Measurements from ENCODE around the gene AMER3. TPM values are rescaled to one million over a fixed set of nuclear protein-coding genes. Genes with fewer than 3 reads are reported as not detected.

Gene AMER3
- total and polyA plus RNA-seq, 2 donors (not counting 1 experiment from before 2014, with no cell fraction given) = not detected

DNA sequence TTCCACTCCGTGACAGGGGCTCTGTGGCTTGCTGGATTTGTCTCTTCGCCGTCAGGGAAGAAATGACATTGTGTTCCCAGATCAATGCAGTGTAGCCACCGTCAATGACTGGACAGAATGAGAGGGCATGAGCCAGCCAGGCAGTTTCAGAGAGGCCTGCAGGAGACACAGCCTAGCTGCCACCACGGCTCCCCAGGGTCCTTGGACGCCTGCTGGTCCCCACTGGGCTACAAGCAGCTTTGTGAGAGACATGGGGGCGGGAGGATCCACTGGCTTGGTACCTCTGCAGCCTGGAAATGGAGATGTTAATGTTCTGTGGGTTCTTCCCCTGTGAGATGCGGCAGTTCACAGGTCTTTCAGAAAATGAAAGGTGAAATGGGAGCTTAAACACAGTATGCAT, 12.1 kb upstream of the AMER3 start:
- H4K20me1 ChIP-seq (ENCODE audit: control insufficient read depth, extremely low read depth, insufficient read depth, low read length) = no peaks in the 10 kb centered on the region
- H2AFZ ChIP-seq (ENCODE audit: low read length) = no peak overlapping the region
- DNase-seq (ENCODE audit: low read depth in 2 of 2) = no peak
- no peaks in the 10 kb centered on the region for H3K9me3 ChIP-seq (ENCODE audit: control insufficient read depth, insufficient read depth, low read depth, low read length)
- H3K27me3 ChIP-seq (ENCODE audit: control insufficient read depth, insufficient read depth, low read length) = no peaks in the 10 kb centered on the region
- H3K36me3 ChIP-seq (ENCODE audit: control insufficient read depth, insufficient read depth, low read length) = no peaks in the 10 kb centered on the region
- no peak overlapping the region for H3K27ac ChIP-seq (ENCODE audit: insufficient read depth, low read length)
- H3K79me2 ChIP-seq (ENCODE audit: control insufficient read depth, insufficient read depth, low read length) = no peaks in the 10 kb centered on the region
- H3K4me1 ChIP-seq (ENCODE audit: control insufficient read depth, extremely low read depth, insufficient read depth, low read length) = no peaks in the 10 kb centered on the region
- H3K9ac ChIP-seq (ENCODE audit: insufficient read depth, low read length) = no peak overlapping the region
- no peak for TF ChIP-seq EZH2 (IDR thresholded peaks at IDR 0.05; ENCODE audit: low read length, missing control alignments)
- TF ChIP-seq, protein P1, sequence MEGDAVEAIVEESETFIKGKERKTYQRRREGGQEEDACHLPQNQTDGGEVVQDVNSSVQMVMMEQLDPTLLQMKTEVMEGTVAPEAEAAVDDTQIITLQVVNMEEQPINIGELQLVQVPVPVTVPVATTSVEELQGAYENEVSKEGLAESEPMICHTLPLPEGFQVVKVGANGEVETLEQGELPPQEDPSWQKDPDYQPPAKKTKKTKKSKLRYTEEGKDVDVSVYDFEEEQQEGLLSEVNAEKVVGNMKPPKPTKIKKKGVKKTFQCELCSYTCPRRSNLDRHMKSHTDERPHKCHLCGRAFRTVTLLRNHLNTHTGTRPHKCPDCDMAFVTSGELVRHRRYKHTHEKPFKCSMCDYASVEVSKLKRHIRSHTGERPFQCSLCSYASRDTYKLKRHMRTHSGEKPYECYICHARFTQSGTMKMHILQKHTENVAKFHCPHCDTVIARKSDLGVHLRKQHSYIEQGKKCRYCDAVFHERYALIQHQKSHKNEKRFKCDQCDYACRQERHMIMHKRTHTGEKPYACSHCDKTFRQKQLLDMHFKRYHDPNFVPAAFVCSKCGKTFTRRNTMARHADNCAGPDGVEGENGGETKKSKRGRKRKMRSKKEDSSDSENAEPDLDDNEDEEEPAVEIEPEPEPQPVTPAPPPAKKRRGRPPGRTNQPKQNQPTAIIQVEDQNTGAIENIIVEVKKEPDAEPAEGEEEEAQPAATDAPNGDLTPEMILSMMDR (conservative IDR thresholded peaks at IDR 0.05 in 1 of 2, IDR thresholded peaks at IDR 0.05 in 1 of 2; ENCODE audit: low read depth in 1 of 2, low read length in 2 of 2) = no peak
- H3K4me2 ChIP-seq (ENCODE audit: extremely low read depth, insufficient read depth, low read length) = no peak overlapping the region
- no peak overlapping the region for H3K4me3 ChIP-seq (replicated peaks in 1 of 4; ENCODE audit: control extremely low read depth in 1 of 4, insufficient read depth in 1 of 4, low read depth in 3 of 4, low read length in 4 of 4)

DNA sequence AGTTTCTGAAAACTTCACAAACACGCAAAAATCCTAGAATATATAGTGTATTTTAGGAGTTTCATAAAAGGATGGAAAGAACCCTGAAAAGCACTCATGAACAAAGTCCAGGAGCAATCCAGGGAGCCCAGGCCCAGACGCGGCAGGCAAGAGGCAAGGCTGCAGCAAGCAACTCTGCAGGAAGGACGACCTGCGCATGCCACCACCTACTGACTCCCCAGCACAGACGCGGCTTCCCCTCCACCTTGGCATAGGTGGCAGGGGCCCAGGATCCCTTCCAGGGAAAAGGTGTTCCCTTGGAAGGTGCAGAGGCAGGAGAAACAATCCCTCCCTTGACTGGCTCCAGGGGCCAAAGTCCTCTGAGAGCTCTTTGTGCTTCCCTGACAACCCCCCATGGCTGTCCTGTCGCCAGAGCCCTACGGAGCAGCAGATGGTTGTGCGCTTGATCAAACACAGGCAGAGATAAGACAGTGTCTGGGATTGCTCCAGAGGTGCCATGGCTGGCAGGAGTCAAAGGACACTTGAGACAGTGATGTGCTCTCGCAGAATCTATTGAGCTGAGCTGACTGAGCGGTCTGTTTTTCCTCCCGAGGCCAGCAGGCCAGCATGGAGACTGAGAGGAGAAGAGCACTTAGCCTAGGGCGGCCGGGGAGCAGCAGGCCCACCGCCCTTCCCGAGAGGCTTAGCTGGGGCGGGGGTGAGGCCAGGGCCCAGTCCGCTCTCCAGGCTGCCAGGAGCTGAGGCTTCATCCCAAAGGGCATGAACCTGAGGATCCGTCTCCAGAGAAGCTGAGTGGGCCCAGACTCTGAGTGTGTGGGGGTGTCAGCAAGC, 10.8 kb upstream of the AMER3 start:
- Histone ChIP-seq H3K4me2 (ENCODE audit: extremely low read depth, insufficient read depth, low read length) (no peak overlapping the region), H3K9me3 (ENCODE audit: control insufficient read depth, insufficient read depth, low read depth, low read length) (no peaks in the 10 kb centered on the region), H3K4me1 (ENCODE audit: control insufficient read depth, extremely low read depth, insufficient read depth, low read length) (no peaks in the 10 kb centered on the region), H3K9ac (ENCODE audit: insufficient read depth, low read length) (no peak overlapping the region), H3K27ac (ENCODE audit: insufficient read depth, low read length) (no peak overlapping the region), H3K79me2 (ENCODE audit: control insufficient read depth, insufficient read depth, low read length) (no peaks in the 10 kb centered on the region), H3K4me3 (replicated peaks in 1 of 4; ENCODE audit: control extremely low read depth in 1 of 4, insufficient read depth in 1 of 4, low read depth in 3 of 4, low read length in 4 of 4) (no peak overlapping the region), H3K27me3 (ENCODE audit: control insufficient read depth, insufficient read depth, low read length) (no peaks in the 10 kb centered on the region), H2AFZ (ENCODE audit: low read length) (no peak overlapping the region), H4K20me1 (ENCODE audit: control insufficient read depth, extremely low read depth, insufficient read depth, low read length) (no peaks in the 10 kb centered on the region), H3K36me3 (ENCODE audit: control insufficient read depth, insufficient read depth, low read length) (no peaks in the 10 kb centered on the region)
- TF ChIP-seq, protein P1 (conservative IDR thresholded peaks at IDR 0.05 in 1 of 2, IDR thresholded peaks at IDR 0.05 in 1 of 2; ENCODE audit: low read depth in 1 of 2, low read length in 2 of 2) = no peak
- no peak for TF ChIP-seq EZH2 (IDR thresholded peaks at IDR 0.05; ENCODE audit: low read length, missing control alignments)
- no peak for DNase-seq (ENCODE audit: low read depth in 2 of 2)

DNA sequence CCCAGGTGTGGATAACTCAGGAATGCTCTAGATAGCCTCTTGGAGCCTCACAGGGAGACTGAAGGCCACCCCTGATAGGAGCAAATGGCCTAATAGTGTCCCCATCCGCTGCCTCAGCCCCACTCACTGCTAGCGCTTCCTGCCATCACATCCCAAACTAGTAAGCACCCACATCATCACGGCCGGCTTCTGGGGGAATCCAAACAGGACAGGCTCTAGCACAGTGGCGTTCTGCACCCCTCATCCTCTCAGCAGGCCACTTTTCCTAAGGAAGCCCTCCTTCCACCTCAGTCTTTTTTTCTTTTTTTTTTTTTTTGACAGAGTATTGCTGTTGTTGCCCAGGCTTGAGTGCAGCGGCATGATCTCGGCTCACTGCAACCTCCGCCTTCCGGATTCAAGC, 6.3 kb upstream of the AMER3 start:
- H3K79me2 ChIP-seq (ENCODE audit: control insufficient read depth, insufficient read depth, low read length) = no peaks in the 10 kb centered on the region
- no peak overlapping the region for H3K4me3 ChIP-seq (replicated peaks in 1 of 4; ENCODE audit: control extremely low read depth in 1 of 4, insufficient read depth in 1 of 4, low read depth in 3 of 4, low read length in 4 of 4)
- H3K4me2 ChIP-seq (ENCODE audit: extremely low read depth, insufficient read depth, low read length) = no peak overlapping the region
- H2AFZ ChIP-seq (ENCODE audit: low read length) = no peak overlapping the region
- no peak overlapping the region for H3K9ac ChIP-seq (ENCODE audit: insufficient read depth, low read length)
- no peaks in the 10 kb centered on the region for H3K36me3 ChIP-seq (ENCODE audit: control insufficient read depth, insufficient read depth, low read length)
- H3K27me3 ChIP-seq (ENCODE audit: control insufficient read depth, insufficient read depth, low read length) = no peaks in the 10 kb centered on the region
- H4K20me1 ChIP-seq (ENCODE audit: control insufficient read depth, extremely low read depth, insufficient read depth, low read length) = no peaks in the 10 kb centered on the region
- DNase-seq (ENCODE audit: low read depth in 2 of 2) = no peak
- H3K9me3 ChIP-seq (ENCODE audit: control insufficient read depth, insufficient read depth, low read depth, low read length) = no peaks in the 10 kb centered on the region
- no peaks in the 10 kb centered on the region for H3K4me1 ChIP-seq (ENCODE audit: control insufficient read depth, extremely low read depth, insufficient read depth, low read length)
- TF ChIP-seq EZH2 (IDR thresholded peaks at IDR 0.05; ENCODE audit: low read length, missing control alignments) = no peak
- TF ChIP-seq, protein P1 (conservative IDR thresholded peaks at IDR 0.05 in 1 of 2, IDR thresholded peaks at IDR 0.05 in 1 of 2; ENCODE audit: low read depth in 1 of 2, low read length in 2 of 2) = no peak
- H3K27ac ChIP-seq (ENCODE audit: insufficient read depth, low read length) = no peak overlapping the region

Data from fibroblast of lung (primary cell).